Endothelial cell of umbilical vein (primary cell): ENCODE results near the gene ATG5. TPM values are rescaled to one million over a fixed set of nuclear protein-coding genes. Genes with fewer than 3 reads are reported as not detected.

Experiments used
- BruUV-seq: library from RNA; stranded (reverse); fragments of 400-500 nt; replicated peaks from 2 replicates; lab custom pipeline; 2021; lab: Mats Ljungman, UMichigan
- CTCF ChIA-PET: fragments of 300-600, 350-600 bp; sonication (Branson Sonifier 250); formaldehyde crosslinking; loops from one replicate; lab custom pipeline; 2021; ENCODE audit warnings: antibody characterized with exemption, inconsistent platforms; lab: Charles Lee
- POLR2A ChIA-PET: fragments of 300-600, 350-600 bp; sonication (Branson Sonifier 250); formaldehyde crosslinking; loops from one replicate; lab custom pipeline; 2021; ENCODE audit warnings: antibody characterized with exemption, inconsistent platforms; lab: Charles Lee
- DNase-seq: peaks from one replicate; pipeline ENCODE4 v3.0.0-alpha.2; 2011; ENCODE audit warnings: low read depth, low spot score
- FAIRE-seq: peaks from 2 replicates; lab custom pipeline; 2011; peaks lifted over from hg19 to GRCh38; lab: Jason Lieb, UNC
- H2AFZ ChIP-seq: 2 replicates; pipeline ENCODE4 v1.6.0; 2012; ENCODE audit warnings: low read depth, low read length, control low read depth, inconsistent platforms
- H3K27ac ChIP-seq: 2 replicates; pipeline ENCODE4 v1.5.1; 2011; ENCODE audit warnings: low read depth, mild to moderate bottlenecking, control low read depth, low read length, moderate library complexity; ENCODE audit not compliant: insufficient read depth
- H3K27me3 ChIP-seq, 2 experiments: 2 replicates each; pipeline versions ENCODE4 v1.6.0 to v1.6.1; 2011; ENCODE audit warnings: low read length in 2 of 2, mixed read lengths in 1 of 2; ENCODE audit not compliant: control insufficient read depth in 2 of 2, insufficient read depth in 2 of 2
- H3K36me3 ChIP-seq, 2 experiments: 2 replicates in 1 of 2; 3 replicates in 1 of 2; pipeline ENCODE4 v1.5.1; 2011; ENCODE audit warnings: low read length in 2 of 2, mild to moderate bottlenecking in 1 of 2, moderate library complexity in 1 of 2; ENCODE audit not compliant: control insufficient read depth in 2 of 2, insufficient read depth in 2 of 2; ENCODE audit errors: extremely low read depth in 1 of 2
- H3K4me1 ChIP-seq: 3 replicates; pipeline ENCODE4 v1.5.1; 2011; ENCODE audit warnings: mild to moderate bottlenecking, low read length; ENCODE audit not compliant: control insufficient read depth, insufficient read depth; ENCODE audit errors: extremely low read depth
- H3K4me2 ChIP-seq: 2 replicates; pipeline ENCODE4 v1.6.1; 2011; ENCODE audit warnings: low read length, control low read depth, mixed read lengths; ENCODE audit not compliant: insufficient read depth
- H3K4me3 ChIP-seq, 3 experiments: fragments of 200-600 bp in 1 of 3; sonication (generic), shearing (Covaris generic) in 1 of 3; replicated peaks in 1 of 3; 2 replicates each; pipeline ENCODE4 v1.5.1; 2011 to 2016; ENCODE audit warnings: control low read depth in 3 of 3, low read length in 3 of 3, mild to moderate bottlenecking in 2 of 3, inconsistent platforms in 1 of 3, low read depth in 1 of 3, moderate library complexity in 1 of 3; ENCODE audit not compliant: insufficient read depth in 1 of 3
- H3K79me2 ChIP-seq: 2 replicates; pipeline ENCODE4 v1.6.0; 2012; ENCODE audit warnings: low read length, inconsistent platforms; ENCODE audit not compliant: control insufficient read depth, insufficient read depth
- H3K9ac ChIP-seq: replicated peaks from 2 replicates; pipeline ENCODE3; 2011; ENCODE audit warnings: low read length, control low read depth; ENCODE audit not compliant: insufficient read depth; ENCODE audit errors: extremely low read depth
- H3K9me1 ChIP-seq: replicated peaks from 3 replicates; pipeline ENCODE4 v1.6.0; 2011; ENCODE audit warnings: mild to moderate bottlenecking, low read length; ENCODE audit not compliant: control insufficient read depth, insufficient read depth; ENCODE audit errors: extremely low read depth
- H3K9me3 ChIP-seq: replicated peaks from 2 replicates; pipeline ENCODE4 v1.5.1; 2012; ENCODE audit warnings: low read length, inconsistent platforms; ENCODE audit not compliant: control insufficient read depth, insufficient read depth
- H4K20me1 ChIP-seq: replicated peaks from 2 replicates; pipeline ENCODE3; 2011; ENCODE audit warnings: mild to moderate bottlenecking, low read length; ENCODE audit not compliant: control insufficient read depth, insufficient read depth; ENCODE audit errors: extremely low read depth
- EZH2 ChIP-seq: IDR thresholded peaks from 2 replicates; pipeline ENCODE4 v1.6.1; 2012; ENCODE audit warnings: borderline replicate concordance, low read depth, mild to moderate bottlenecking, moderate library complexity, low read length, inconsistent platforms; ENCODE audit not compliant: severe bottlenecking
- GATA2 ChIP-seq: IDR thresholded peaks from 2 replicates; pipeline ENCODE4 v1.7.0; 2011; ENCODE audit warnings: low read depth, mild to moderate bottlenecking, moderate library complexity, mixed read lengths, low read length; ENCODE audit not compliant: insufficient read length, insufficient read depth
- JUN ChIP-seq: IDR thresholded peaks from 2 replicates; pipeline ENCODE4 v1.6.1; 2011; ENCODE audit warnings: borderline replicate concordance, low read depth; ENCODE audit not compliant: insufficient read length, insufficient read depth
- MAX ChIP-seq: IDR thresholded peaks from 2 replicates; pipeline ENCODE4 v1.6.1; 2011; ENCODE audit not compliant: insufficient read depth, insufficient read length
- dilution Hi-C: fragments of 300-500 bp; cut with MboI; formaldehyde crosslinking; loops from one replicate; pipeline ENCODE4 v1.15.0; 2019; ENCODE audit warnings: low sequenced_read_pairs; ENCODE audit not compliant: extremely low pct_ligation_motif_present
- intact Hi-C: fragments of 100-400 bp; cut with micrococcal nuclease; formaldehyde crosslinking; loops from one replicate; pipeline ENCODE4 v1.10.0; 2022
- polyA plus RNA-seq, 4 experiments: library from polyadenylated mRNA; depleted of rRNA in 3 of 4; stranded (reverse) in 3 of 4; unstranded in 1 of 4; fragments of >200 nt; gene quantifications; 2 replicates each; pipeline versions ENCODE4 v1.2.1 to v1.2.3, GENCODE V29; 2011 to 2012; ENCODE audit warnings: missing spikeins in 1 of 4
- total RNA-seq: library from RNA; stranded (reverse); gene quantifications from 2 replicates; pipeline ENCODE4 v1.2.3, GENCODE V29; 2021

The ATG5 gene
- total and polyA plus RNA-seq, 2 donors (not counting 3 experiments of a cell fraction or from before 2014, with no cell fraction given) = 14.1 to 32.8 TPM

- Histone ChIP-seq H4K20me1 (no peaks in the 10 kb centered on the region), H3K4me1 (peaks cover 4% of the 10 kb centered on the region), H3K9ac (no peak overlapping the region), H3K4me2 (no peak overlapping the region), H3K9me1 (no peaks in the 10 kb centered on the region), H3K9me3 (no peaks in the 10 kb centered on the region), H3K79me2 (peaks cover 15% of the 10 kb centered on the region), H3K36me3 (no peaks in the 10 kb centered on the region), H3K4me3 (no peak overlapping the region), H2AFZ (no peak overlapping the region), H3K27ac (no peak overlapping the region), H3K27me3 (no peaks in the 10 kb centered on the region)
- dilution Hi-C loops (no loop called here), intact Hi-C loops (no loop called here)
- no peak for FAIRE-seq
- no peak for DNase-seq
- CTCF ChIA-PET = interaction anchor here (1.0 kb wide), 1 partner anchor 852 kb away, joined by 3 read pairs; the partner anchor contains the start of gene PREP
- TF ChIP-seq EZH2 = no peak
- no peak for TF ChIP-seq JUN
- BruUV-seq = no TSS peak
- POLR2A ChIA-PET = no interaction called here
These were observed 70.9 kb downstream of the ATG5 start for GRCh38 chr6:106254636-106255035.

- no peaks in the 10 kb centered on the region for H4K20me1 ChIP-seq
- dilution Hi-C loops (no loop called here), intact Hi-C loops (no loop called here)
- peaks cover 15% of the 10 kb centered on the region for H3K79me2 ChIP-seq
- TF ChIP-seq MAX = no peak
- TF ChIP-seq GATA2 = no peak
- H3K36me3 ChIP-seq = no peaks in the 10 kb centered on the region
- no peak overlapping the region for H3K27ac ChIP-seq
- no peak overlapping the region for H3K4me3 ChIP-seq
- BruUV-seq = no TSS peak
- no peaks in the 10 kb centered on the region for H3K27me3 ChIP-seq
- no peak overlapping the region for H3K9ac ChIP-seq
- DNase-seq (no peak), FAIRE-seq (no peak)
- peaks cover 4% of the 10 kb centered on the region for H3K4me1 ChIP-seq
- H2AFZ ChIP-seq = no peak overlapping the region
- ChIA-PET POLR2A (no interaction called here), CTCF (no interaction called here)
- H3K9me1 ChIP-seq = no peaks in the 10 kb centered on the region
- H3K9me3 ChIP-seq = no peaks in the 10 kb centered on the region
- no peak overlapping the region for H3K4me2 ChIP-seq
These were observed 71.8 kb downstream of the ATG5 start for GRCh38 chr6:106253731-106254130.
